GM10266 (cell line): ENCODE data around the gene CEP152.
A peak's percentile ranks its signal among the peaks of the same experiment; 100 is the strongest.
"Not testable (repeated sequence)": the region's sequence is repeated elsewhere in the genome, so short reads cannot be mapped to it uniquely, and the experiment has no call there.

Experiments used
- DNase-seq: peaks from one replicate; pipeline ENCODE4 v3.0.0; 2012; ENCODE audit errors: extremely low spot score
- TF ChIP-seq, protein P1 (sequence below): IDR thresholded peaks from 2 replicates; pipeline ENCODE4 v1.5.1; 2012; ENCODE audit warnings: mild to moderate bottlenecking, low read depth; ENCODE audit not compliant: control insufficient read depth, insufficient read depth; ENCODE audit errors: missing control alignments

Gene CEP152

DNA sequence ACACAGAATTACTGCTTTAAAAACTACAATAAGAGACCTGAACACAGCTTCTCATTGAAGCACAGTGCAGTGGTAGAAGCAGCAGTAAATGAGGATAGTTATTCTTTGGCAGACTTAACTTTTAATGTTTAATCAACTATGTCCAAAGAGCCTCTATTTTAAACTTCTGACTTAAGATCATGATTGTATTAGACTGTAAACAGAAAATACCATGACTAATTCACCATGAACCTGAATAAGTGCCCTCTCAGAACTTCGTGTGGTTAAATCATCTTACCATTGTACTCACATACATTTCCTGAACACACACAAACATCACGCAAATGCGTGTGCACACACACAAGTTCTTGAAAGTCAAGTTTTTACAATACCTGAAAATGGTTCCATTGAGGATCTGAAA lies 13.9 kb downstream of the CEP152 start:
- no peak for DNase-seq
- TF ChIP-seq, protein P1, sequence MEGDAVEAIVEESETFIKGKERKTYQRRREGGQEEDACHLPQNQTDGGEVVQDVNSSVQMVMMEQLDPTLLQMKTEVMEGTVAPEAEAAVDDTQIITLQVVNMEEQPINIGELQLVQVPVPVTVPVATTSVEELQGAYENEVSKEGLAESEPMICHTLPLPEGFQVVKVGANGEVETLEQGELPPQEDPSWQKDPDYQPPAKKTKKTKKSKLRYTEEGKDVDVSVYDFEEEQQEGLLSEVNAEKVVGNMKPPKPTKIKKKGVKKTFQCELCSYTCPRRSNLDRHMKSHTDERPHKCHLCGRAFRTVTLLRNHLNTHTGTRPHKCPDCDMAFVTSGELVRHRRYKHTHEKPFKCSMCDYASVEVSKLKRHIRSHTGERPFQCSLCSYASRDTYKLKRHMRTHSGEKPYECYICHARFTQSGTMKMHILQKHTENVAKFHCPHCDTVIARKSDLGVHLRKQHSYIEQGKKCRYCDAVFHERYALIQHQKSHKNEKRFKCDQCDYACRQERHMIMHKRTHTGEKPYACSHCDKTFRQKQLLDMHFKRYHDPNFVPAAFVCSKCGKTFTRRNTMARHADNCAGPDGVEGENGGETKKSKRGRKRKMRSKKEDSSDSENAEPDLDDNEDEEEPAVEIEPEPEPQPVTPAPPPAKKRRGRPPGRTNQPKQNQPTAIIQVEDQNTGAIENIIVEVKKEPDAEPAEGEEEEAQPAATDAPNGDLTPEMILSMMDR = no peak

DNA sequence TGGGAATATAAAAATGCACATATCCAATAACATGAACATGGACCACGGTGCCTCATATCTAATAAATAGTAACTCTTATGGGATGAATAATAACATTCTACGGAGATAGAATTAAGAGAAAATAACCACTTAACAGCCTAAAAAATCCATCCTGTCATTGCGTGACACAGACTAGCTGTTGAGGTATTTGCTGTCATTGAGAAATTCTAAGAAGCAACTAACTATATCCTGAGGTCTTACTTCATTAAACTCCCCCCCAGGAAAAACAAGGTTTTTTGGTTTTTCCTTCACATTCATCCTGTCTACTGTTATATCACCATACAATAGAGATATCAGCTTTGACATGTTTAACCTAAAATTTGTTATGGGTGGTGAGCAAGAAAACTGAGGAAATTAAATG lies 14.3 kb downstream of the CEP152 start:
- TF ChIP-seq, protein P1 = no peak
- DNase-seq = no peak

DNA sequence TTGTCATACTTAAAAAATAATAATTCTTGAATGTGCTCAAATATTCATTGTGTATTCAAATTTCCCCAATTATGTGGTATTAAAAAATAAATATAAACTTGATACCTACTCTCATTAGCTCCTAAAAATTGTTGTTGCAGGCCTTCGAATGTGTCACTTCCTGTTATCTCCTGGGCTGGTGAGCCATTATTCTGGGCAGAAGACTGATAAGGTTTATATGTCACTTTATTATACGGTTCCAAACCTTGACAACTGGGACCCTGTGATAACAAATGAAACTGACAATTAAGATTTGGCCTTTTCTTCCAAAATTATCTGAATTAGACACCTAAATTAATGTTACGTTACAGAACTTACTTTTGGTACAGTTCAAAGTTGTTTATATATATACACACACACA lies 15.0 kb downstream of the CEP152 start:
- no peak for DNase-seq
- TF ChIP-seq, protein P1 = no peak

DNA sequence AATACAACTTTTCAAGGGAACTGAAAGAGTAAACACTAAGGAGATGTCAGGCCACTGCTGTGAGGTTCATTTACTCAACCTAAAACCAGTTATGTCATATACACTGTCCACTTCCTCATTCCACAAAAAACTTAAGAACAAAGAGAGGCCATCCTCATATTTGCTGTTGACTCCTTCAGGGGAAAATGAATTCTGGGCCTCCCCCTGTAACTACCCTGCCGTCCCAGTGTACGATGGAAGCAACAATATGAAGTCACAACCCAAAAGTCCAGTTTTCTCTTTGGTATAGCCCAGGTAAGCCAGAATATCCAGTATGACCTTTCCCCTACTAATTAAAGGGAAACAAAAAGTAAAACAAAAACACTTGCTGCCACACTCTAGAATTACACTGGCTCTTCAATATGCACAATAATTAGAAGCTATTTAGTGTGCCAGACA lies 16.2 kb downstream of the CEP152 start:
- peak; percentile 47 for DNase-seq
- TF ChIP-seq, protein P1 = no peak

DNA sequence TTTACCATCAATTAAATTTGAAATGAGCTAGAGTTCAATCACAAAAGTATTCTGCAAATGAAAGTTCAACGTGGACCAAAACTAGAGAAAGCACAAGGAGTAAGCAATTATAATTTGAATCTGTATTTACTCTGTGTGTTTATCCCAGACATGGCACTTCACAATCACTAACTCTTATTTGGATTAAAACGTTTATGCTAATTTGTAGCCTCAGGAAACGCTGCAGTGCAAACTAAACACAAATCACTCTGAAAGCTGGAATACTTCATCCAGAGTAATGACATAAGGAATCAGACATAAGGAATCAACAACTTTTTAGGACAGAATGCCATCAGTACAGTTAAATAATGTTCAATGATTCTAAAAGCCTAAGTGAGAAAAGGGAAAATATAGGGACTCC lies 18.5 kb downstream of the CEP152 start:
- no peak for DNase-seq
- TF ChIP-seq, protein P1 = no peak

DNA sequence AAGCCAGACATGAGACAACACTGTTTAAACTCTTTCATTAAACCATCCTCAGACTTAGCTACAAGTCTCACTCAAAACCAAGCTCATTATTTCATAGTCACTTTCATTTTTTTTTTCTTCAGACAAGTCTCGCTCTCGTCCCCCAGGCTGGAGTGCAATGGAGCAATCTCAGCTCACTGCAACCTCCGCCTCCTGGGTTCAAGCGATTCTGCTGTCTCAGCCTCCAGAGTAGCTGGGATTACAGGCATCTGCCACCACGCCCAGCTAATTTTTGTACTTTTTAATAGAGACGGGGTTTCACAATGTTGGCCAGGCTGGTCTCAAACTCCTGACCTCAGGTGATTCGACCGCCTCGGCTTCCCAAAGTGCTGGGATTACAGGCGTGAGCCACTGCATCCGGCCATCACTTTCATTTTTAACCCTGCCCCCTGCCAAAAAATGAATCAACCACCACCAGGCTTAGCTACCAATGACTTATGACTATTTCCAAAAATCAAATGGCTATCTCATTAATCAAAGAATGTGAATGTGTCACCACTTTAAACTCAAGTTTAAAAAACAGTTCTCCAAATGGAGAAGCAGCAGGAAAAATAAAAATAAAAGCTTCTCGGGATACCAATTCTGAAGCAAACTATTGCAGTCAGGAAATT lies 20.3 kb downstream of the CEP152 start:
- not testable (repeated sequence) for DNase-seq

DNA sequence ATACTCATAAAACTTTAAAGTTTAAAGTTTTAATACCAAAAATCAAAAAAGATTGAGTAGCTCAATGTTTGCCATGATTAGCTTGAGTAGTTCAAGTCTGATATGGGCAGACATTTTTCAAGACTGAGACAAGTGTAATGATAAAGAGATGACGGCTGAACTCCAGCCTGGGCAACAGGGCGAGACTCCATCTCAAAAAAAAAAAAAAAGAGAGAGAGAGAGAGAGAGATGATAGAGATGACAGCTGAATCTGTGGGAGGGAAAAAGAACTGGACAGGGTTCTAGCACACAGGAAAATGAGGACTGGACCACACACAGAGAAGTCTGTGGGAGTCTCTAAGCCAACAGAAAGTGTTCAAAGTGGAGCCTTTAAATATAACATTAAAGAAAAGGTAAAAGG lies 25.2 kb downstream of the CEP152 start:
- TF ChIP-seq, protein P1 = no peak
- no peak for DNase-seq

DNA sequence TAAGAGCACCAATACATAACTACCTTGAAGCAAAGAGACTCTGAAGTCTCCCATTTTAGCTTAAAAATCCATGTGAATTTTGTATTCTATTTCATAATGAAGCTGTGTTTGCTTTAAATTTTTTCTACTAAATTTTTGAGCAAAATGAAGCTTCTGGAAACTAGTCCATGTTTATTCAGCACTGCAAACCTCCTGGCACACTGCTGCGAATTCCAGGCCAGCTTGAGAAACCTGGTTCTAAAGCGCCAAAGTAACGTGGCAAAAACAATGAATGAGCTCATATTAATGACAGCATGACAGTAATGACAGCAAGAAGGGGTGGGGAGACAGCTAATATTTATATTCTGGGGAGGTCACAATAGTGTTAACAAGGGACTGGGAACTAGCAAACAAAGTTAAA lies 25.7 kb downstream of the CEP152 start:
- TF ChIP-seq, protein P1 = no peak

More for the DNA sequence above, 25.7 kb downstream of the CEP152 start:
- no peak for DNase-seq
